K562 (cell line): ENCODE data around the gene ZFPM1. TPM values are rescaled to one million over a fixed set of nuclear protein-coding genes. Genes with fewer than 3 reads are reported as not detected.
A peak's percentile ranks its signal among the peaks of the same experiment; 100 is the strongest.

Experiments
- GATAD2B ChIP-seq: fragments of 450-650 bp; IDR thresholded peaks from 2 replicates; pipeline ENCODE4 v1.6.1; 2017; ENCODE audit warnings: mild to moderate bottlenecking, borderline replicate concordance
- KAT2B ChIP-seq: IDR thresholded peaks from one replicate; pipeline ENCODE4 v1.6.1; 2012; ENCODE audit warnings: low read depth, mild to moderate bottlenecking, control low read depth, inconsistent platforms, low read length, moderate library complexity
- MEIS2 ChIP-seq: fragments of 450-650 bp; IDR thresholded peaks from 2 replicates; pipeline ENCODE4 v1.6.1; 2014; ENCODE audit warnings: mild to moderate bottlenecking; ENCODE audit not compliant: partially characterized antibody
- PTTG1 ChIP-seq: fragments of 450-650 bp; IDR thresholded peaks from 2 replicates; pipeline ENCODE4 v1.6.1; 2016; ENCODE audit warnings: low read depth, mild to moderate bottlenecking, missing genetic modification characterization, missing compliant biosample characterization
- TAF7 ChIP-seq: fragments of 450-650 bp; IDR thresholded peaks from 2 replicates; pipeline ENCODE4 v1.6.1; 2016; ENCODE audit warnings: missing genetic modification characterization, missing compliant biosample characterization
- ZBED1 ChIP-seq: IDR thresholded peaks from 2 replicates; pipeline ENCODE4 v1.6.1; 2014
- ZNF239 ChIP-seq: fragments of 250-450 bp; sonication (Bioruptor Pico); IDR thresholded peaks from 2 replicates; pipeline ENCODE4 v1.4.0; 2020; ENCODE audit warnings: mild to moderate bottlenecking
- ZNF354B ChIP-seq: fragments of 250-450 bp; sonication (Bioruptor Pico); IDR thresholded peaks from 2 replicates; pipeline ENCODE4 v1.4.0; 2020
- polyA plus RNA-seq, 8 experiments: library from polyadenylated mRNA; depleted of rRNA in 4 of 8; stranded (reverse) in 5 of 8; unstranded in 3 of 8; fragments of >200 nt; fragmentation: Nextera tagmentation in 2 of 8; fragmentation: Illumina TruSeq in 1 of 8; extraction: Ambion mirVana in 2 of 8; extraction: Trizol in 1 of 8; gene quantifications; 2 replicates each; pipeline versions ENCODE4 v1.2.1 to v1.2.3, GENCODE V29; 2011 to 2014; ENCODE audit warnings: inconsistent platforms in 1 of 8, missing spikeins in 1 of 8
- total RNA-seq, 7 experiments: library from RNA; depleted of rRNA in 6 of 7; stranded (reverse); fragments of >200 nt in 6 of 7; fragmentation: Illumina TruSeq in 2 of 7; extraction: Trizol in 2 of 7; gene quantifications; 2 replicates each; pipeline versions ENCODE4 v1.2.1 to v1.2.3, GENCODE V29; 2011 to 2021; ENCODE audit warnings: low replicate concordance in 1 of 7
- TF ChIP-seq, protein P1 (sequence below): sonication (generic); formaldehyde crosslinking; IDR thresholded peaks from 2 replicates; pipeline ENCODE4 v1.8.1; 2023; ENCODE audit warnings: mild to moderate bottlenecking, missing genetic modification reagents
- TF ChIP-seq, protein P2 (sequence below): sonication (generic); formaldehyde crosslinking; IDR thresholded peaks from 2 replicates; pipeline ENCODE4 v1.8.0; 2022; ENCODE audit warnings: missing genetic modification reagents, mild to moderate bottlenecking, borderline replicate concordance
- TF ChIP-seq, protein P3 (sequence below): sonication (generic); formaldehyde crosslinking; IDR thresholded peaks from 2 replicates; pipeline ENCODE4 v1.8.1; 2022; ENCODE audit warnings: missing genetic modification reagents
- TF ChIP-seq, protein P4 (sequence below): fragments of 450-650 bp; IDR thresholded peaks from 2 replicates; pipeline ENCODE4 v1.6.1; 2016
- TF ChIP-seq, protein P5 (sequence below): fragments of 450-650 bp; IDR thresholded peaks from 2 replicates; pipeline ENCODE4 v1.6.1; 2018; ENCODE audit warnings: mild to moderate bottlenecking, low read depth; ENCODE audit not compliant: partially characterized antibody
- TF ChIP-seq, protein P6 (sequence below): fragments of 200-800 bp; sonication (Bioruptor generic); IDR thresholded peaks from 2 replicates; pipeline ENCODE4 v1.6.1; 2016; ENCODE audit warnings: missing genetic modification characterization, missing compliant biosample characterization

ZFPM1 gene
- total and polyA plus RNA-seq, 9 of the 15 experiments (the other 6 are each of a cell fraction or from before 2014, with no cell fraction given): 0.03 to 35.9 (median 1.4) TPM

DNA sequence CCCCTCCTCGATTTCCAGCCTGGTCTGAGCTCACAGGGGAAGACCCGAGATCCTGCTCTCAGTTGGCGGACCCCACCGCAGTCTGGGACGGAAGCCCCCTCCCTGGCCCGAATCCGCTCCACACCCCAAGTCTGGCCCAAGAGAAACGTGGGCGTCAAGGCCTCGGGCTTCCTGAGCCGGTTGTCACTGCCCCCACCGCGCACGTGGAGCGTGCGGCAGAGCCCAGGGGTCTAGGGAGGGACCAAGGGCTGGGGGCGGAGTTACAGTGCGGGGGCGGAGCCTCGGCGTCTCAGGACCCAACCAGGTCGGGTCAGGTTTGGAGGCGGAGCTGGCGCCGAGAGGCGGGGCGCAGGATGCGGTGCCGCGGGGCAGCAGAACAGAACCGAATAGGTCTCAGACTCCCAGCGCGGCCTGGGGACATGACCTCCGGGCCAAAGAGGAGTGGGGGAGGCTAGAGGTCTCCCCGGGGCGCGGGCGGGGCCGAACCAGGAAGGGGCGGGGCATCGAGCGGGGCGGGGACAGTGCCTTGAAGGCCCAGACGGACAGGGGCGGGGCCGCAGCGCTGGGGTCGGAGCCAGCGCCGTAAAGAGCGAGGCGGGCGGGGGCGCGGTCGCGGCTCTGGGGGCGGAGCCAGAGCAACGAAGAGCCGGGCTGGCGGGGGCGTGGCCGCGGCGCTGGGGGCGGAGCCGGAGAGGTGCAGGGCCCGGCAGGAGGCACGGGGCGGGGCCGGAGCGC, 431 bp upstream of the ZFPM1 start (continued):
- TF ChIP-seq, protein P1, sequence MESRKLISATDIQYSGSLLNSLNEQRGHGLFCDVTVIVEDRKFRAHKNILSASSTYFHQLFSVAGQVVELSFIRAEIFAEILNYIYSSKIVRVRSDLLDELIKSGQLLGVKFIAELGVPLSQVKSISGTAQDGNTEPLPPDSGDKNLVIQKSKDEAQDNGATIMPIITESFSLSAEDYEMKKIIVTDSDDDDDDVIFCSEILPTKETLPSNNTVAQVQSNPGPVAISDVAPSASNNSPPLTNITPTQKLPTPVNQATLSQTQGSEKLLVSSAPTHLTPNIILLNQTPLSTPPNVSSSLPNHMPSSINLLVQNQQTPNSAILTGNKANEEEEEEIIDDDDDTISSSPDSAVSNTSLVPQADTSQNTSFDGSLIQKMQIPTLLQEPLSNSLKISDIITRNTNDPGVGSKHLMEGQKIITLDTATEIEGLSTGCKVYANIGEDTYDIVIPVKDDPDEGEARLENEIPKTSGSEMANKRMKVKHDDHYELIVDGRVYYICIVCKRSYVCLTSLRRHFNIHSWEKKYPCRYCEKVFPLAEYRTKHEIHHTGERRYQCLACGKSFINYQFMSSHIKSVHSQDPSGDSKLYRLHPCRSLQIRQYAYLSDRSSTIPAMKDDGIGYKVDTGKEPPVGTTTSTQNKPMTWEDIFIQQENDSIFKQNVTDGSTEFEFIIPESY (CRISPR knock-in tag): peak; percentile 84
- TF ChIP-seq PTTG1 (no peak), ZNF354B (CRISPR knock-in tag) (no peak), MEIS2 (no peak), ZBED1 (no peak), ZNF239 (no peak), TAF7 (no peak), KAT2B (no peak), GATAD2B (no peak)
- TF ChIP-seq, protein P2, sequence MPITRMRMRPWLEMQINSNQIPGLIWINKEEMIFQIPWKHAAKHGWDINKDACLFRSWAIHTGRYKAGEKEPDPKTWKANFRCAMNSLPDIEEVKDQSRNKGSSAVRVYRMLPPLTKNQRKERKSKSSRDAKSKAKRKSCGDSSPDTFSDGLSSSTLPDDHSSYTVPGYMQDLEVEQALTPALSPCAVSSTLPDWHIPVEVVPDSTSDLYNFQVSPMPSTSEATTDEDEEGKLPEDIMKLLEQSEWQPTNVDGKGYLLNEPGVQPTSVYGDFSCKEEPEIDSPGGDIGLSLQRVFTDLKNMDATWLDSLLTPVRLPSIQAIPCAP (CRISPR knock-in tag): 0 out of 2 replicates have a peak, but pooled peaks have one; percentile 85
- TF ChIP-seq, protein P3, sequence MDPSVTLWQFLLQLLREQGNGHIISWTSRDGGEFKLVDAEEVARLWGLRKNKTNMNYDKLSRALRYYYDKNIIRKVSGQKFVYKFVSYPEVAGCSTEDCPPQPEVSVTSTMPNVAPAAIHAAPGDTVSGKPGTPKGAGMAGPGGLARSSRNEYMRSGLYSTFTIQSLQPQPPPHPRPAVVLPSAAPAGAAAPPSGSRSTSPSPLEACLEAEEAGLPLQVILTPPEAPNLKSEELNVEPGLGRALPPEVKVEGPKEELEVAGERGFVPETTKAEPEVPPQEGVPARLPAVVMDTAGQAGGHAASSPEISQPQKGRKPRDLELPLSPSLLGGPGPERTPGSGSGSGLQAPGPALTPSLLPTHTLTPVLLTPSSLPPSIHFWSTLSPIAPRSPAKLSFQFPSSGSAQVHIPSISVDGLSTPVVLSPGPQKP (CRISPR knock-in tag): no peak
- TF ChIP-seq, protein P4, sequence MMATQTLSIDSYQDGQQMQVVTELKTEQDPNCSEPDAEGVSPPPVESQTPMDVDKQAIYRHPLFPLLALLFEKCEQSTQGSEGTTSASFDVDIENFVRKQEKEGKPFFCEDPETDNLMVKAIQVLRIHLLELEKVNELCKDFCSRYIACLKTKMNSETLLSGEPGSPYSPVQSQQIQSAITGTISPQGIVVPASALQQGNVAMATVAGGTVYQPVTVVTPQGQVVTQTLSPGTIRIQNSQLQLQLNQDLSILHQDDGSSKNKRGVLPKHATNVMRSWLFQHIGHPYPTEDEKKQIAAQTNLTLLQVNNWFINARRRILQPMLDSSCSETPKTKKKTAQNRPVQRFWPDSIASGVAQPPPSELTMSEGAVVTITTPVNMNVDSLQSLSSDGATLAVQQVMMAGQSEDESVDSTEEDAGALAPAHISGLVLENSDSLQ: peak; percentile 62
- TF ChIP-seq, protein P5, sequence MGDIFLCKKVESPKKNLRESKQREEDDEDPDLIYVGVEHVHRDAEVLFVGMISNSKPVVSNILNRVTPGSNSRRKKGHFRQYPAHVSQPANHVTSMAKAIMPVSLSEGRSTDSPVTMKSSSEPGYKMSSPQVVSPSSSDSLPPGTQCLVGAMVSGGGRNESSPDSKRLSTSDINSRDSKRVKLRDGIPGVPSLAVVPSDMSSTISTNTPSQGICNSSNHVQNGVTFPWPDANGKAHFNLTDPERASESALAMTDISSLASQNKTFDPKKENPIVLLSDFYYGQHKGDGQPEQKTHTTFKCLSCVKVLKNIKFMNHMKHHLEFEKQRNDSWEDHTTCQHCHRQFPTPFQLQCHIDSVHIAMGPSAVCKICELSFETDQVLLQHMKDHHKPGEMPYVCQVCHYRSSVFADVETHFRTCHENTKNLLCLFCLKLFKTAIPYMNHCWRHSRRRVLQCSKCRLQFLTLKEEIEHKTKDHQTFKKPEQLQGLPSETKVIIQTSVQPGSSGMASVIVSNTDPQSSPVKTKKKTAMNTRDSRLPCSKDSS: no peak
- TF ChIP-seq, protein P6, sequence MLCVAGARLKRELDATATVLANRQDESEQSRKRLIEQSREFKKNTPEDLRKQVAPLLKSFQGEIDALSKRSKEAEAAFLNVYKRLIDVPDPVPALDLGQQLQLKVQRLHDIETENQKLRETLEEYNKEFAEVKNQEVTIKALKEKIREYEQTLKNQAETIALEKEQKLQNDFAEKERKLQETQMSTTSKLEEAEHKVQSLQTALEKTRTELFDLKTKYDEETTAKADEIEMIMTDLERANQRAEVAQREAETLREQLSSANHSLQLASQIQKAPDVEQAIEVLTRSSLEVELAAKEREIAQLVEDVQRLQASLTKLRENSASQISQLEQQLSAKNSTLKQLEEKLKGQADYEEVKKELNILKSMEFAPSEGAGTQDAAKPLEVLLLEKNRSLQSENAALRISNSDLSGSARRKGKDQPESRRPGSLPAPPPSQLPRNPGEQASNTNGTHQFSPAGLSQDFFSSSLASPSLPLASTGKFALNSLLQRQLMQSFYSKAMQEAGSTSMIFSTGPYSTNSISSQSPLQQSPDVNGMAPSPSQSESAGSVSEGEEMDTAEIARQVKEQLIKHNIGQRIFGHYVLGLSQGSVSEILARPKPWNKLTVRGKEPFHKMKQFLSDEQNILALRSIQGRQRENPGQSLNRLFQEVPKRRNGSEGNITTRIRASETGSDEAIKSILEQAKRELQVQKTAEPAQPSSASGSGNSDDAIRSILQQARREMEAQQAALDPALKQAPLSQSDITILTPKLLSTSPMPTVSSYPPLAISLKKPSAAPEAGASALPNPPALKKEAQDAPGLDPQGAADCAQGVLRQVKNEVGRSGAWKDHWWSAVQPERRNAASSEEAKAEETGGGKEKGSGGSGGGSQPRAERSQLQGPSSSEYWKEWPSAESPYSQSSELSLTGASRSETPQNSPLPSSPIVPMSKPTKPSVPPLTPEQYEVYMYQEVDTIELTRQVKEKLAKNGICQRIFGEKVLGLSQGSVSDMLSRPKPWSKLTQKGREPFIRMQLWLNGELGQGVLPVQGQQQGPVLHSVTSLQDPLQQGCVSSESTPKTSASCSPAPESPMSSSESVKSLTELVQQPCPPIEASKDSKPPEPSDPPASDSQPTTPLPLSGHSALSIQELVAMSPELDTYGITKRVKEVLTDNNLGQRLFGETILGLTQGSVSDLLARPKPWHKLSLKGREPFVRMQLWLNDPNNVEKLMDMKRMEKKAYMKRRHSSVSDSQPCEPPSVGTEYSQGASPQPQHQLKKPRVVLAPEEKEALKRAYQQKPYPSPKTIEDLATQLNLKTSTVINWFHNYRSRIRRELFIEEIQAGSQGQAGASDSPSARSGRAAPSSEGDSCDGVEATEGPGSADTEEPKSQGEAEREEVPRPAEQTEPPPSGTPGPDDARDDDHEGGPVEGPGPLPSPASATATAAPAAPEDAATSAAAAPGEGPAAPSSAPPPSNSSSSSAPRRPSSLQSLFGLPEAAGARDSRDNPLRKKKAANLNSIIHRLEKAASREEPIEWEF (CRISPR knock-in tag): no peak
